Suprapubic skin (tissue), 4 donors: ENCODE data around the gene GOLGA1. TPM values are rescaled to one million over a fixed set of nuclear protein-coding genes. Genes with fewer than 3 reads are reported as not detected.

ENCODE experiments used
- DNase-seq, 2 donors: peaks; one replicate each; pipeline ENCODE4 v3.0.0-alpha.2; 2019; ENCODE audit warnings: low spot score in 2 of 2
- H3K27ac ChIP-seq: fragments of 200-600 bp; sonication (generic); one replicate; pipeline ENCODE4 v1.5.1; 2019
- H3K27me3 ChIP-seq: fragments of 200-600 bp; sonication (generic); one replicate; pipeline ENCODE4 v1.5.1; 2019
- H3K36me3 ChIP-seq: fragments of 200-600 bp; sonication (generic); one replicate; pipeline ENCODE4 v1.5.1; 2019
- H3K4me1 ChIP-seq: fragments of 200-600 bp; sonication (generic); one replicate; pipeline ENCODE4 v1.5.1; 2019
- H3K4me3 ChIP-seq: fragments of 200-600 bp; sonication (generic); one replicate; pipeline ENCODE4 v1.5.1; 2019; ENCODE audit warnings: mild to moderate bottlenecking
- H3K9me3 ChIP-seq: fragments of 200-600 bp; sonication (generic); one replicate; pipeline ENCODE4 v1.5.1; 2019
- CTCF ChIP-seq, 2 donors: fragments of 200-600 bp in 1 of 2; fragments of 450-650 bp in 1 of 2; sonication (generic) in 1 of 2; IDR thresholded peaks; one replicate each; pipeline ENCODE4 v1.5.1; 2016 to 2019; ENCODE audit warnings: antibody characterized with exemption in 2 of 2, mild to moderate bottlenecking in 1 of 2, moderate library complexity in 1 of 2
- EP300 ChIP-seq: sonication (generic); formaldehyde crosslinking; IDR thresholded peaks from one replicate; pipeline ENCODE4 v1.6.1; 2017; ENCODE audit warnings: antibody characterized with exemption
- POLR2A ChIP-seq, 2 donors: fragments of 450-650 bp; IDR thresholded peaks; one replicate each; pipeline ENCODE4 v1.6.1; 2017; ENCODE audit warnings: antibody characterized with exemption in 2 of 2, mild to moderate bottlenecking in 2 of 2, moderate library complexity in 2 of 2
- POLR2AphosphoS5 ChIP-seq, 3 donors: sonication (generic); formaldehyde crosslinking; IDR thresholded peaks; one replicate each; pipeline ENCODE4 v1.6.1; 2017; ENCODE audit warnings: antibody characterized with exemption in 3 of 3
- WGBS: methylation state at CpG from one replicate; pipeline ENCODE4 v1.1.5; 2018; 5-methylcytosine and 5-hydroxymethylcytosine counted together
- total RNA-seq, 4 donors: library from RNA; depleted of rRNA; stranded (reverse); fragments of >200 nt; gene quantifications; one replicate each; pipeline ENCODE4 v1.1.0, GENCODE V29; 2016

The GOLGA1 gene
- total RNA-seq, 4 donors from 2014 or later: 20.2 to 47.5 (median 24.5) TPM

- TF ChIP-seq EP300 (no peak), POLR2A (IDR thresholded peaks at IDR 0.05) (no peak), CTCF (IDR thresholded peaks at IDR 0.05) (no peak), POLR2AphosphoS5 (IDR thresholded peaks at IDR 0.05) (no peak)
- no peaks in the 10 kb centered on the region for H3K9me3 ChIP-seq
Measured at GRCh38 chr9:124949387-124949786, 8.5 kb upstream of the GOLGA1 start.

GRCh38 chr9:124947727-124948391 lies 7.0 kb upstream of the GOLGA1 start:
- no peak overlapping the region for H3K27ac ChIP-seq
- no peaks in the 10 kb centered on the region for H3K27me3 ChIP-seq
- no peak for TF ChIP-seq POLR2A (IDR thresholded peaks at IDR 0.05)
- no peak for TF ChIP-seq POLR2AphosphoS5 (IDR thresholded peaks at IDR 0.05)
- TF ChIP-seq CTCF (IDR thresholded peaks at IDR 0.05): no peak
- 80% methylated on average over 5 of the region's 5 CpGs for WGBS
- H3K4me3 ChIP-seq: no peak overlapping the region
- no peaks in the 10 kb centered on the region for H3K4me1 ChIP-seq
- DNase-seq: no peak
- H3K36me3 ChIP-seq: peaks cover 7% of the 10 kb centered on the region
- H3K9me3 ChIP-seq: no peaks in the 10 kb centered on the region

More at GRCh38 chr9:124949387-124949786, 8.5 kb upstream of the GOLGA1 start:
- Histone ChIP-seq H3K27me3 (no peaks in the 10 kb centered on the region), H3K4me3 (no peak overlapping the region), H3K36me3 (peaks cover 7% of the 10 kb centered on the region), H3K4me1 (no peaks in the 10 kb centered on the region), H3K27ac (no peak overlapping the region)
- DNase-seq: no peak
- WGBS: 93% methylated on average over 2 of the region's 2 CpGs

GRCh38 chr9:124946167-124946566 lies 5.3 kb upstream of the GOLGA1 start:
- TF ChIP-seq POLR2AphosphoS5 (IDR thresholded peaks at IDR 0.05) (no peak), POLR2A (IDR thresholded peaks at IDR 0.05) (no peak), EP300 (no peak), CTCF (IDR thresholded peaks at IDR 0.05) (no peak)
- H3K27ac ChIP-seq: no peak overlapping the region
- peaks cover 10% of the 10 kb centered on the region for H3K4me1 ChIP-seq
- 87% methylated on average over 1 of the region's 1 CpG for WGBS
- H3K36me3 ChIP-seq: no peaks in the 10 kb centered on the region
- no peak for DNase-seq
- H3K4me3 ChIP-seq: no peak overlapping the region
- H3K27me3 ChIP-seq: no peaks in the 10 kb centered on the region
- no peaks in the 10 kb centered on the region for H3K9me3 ChIP-seq

- peak; percentile 73 to 86 for DNase-seq
- no peaks in the 10 kb centered on the region for H3K27me3 ChIP-seq
- WGBS: 23% methylated on average over 31 of the region's 31 CpGs
- no peak for TF ChIP-seq CTCF (IDR thresholded peaks at IDR 0.05)
- TF ChIP-seq POLR2AphosphoS5 (IDR thresholded peaks at IDR 0.05): no peak
- no peak for TF ChIP-seq EP300
- no peak for TF ChIP-seq POLR2A (IDR thresholded peaks at IDR 0.05)
- peaks cover 18% of the 10 kb centered on the region for H3K4me1 ChIP-seq
- peak overlapping the region; percentile 87 for H3K27ac ChIP-seq
- no peaks in the 10 kb centered on the region for H3K9me3 ChIP-seq
- H3K4me3 ChIP-seq: peak overlapping the region; percentile 55
- H3K36me3 ChIP-seq: peaks cover 6% of the 10 kb centered on the region
Measured at GRCh38 chr9:124941679-124942561, 1.0 kb upstream of the GOLGA1 start.

- DNase-seq: no peak
- Histone ChIP-seq H3K4me3 (peak overlapping the region; percentile 55), H3K27ac (peak overlapping the region; percentile 87), H3K36me3 (peaks cover 14% of the 10 kb centered on the region), H3K9me3 (no peaks in the 10 kb centered on the region), H3K4me1 (peaks cover 18% of the 10 kb centered on the region), H3K27me3 (no peaks in the 10 kb centered on the region)
- 0% methylated on average over 6 of the region's 17 CpGs for WGBS
- TF ChIP-seq POLR2AphosphoS5 (IDR thresholded peaks at IDR 0.05) (no peak), EP300 (no peak), CTCF (IDR thresholded peaks at IDR 0.05) (no peak), POLR2A (IDR thresholded peaks at IDR 0.05) (no peak)
Measured at GRCh38 chr9:124940521-124940893, 376 bp downstream of the GOLGA1 start.
